MCF 10A (cell line): Measurements from ENCODE around the gene TECPR2. TPM values are rescaled to one million over a fixed set of nuclear protein-coding genes. Genes with fewer than 3 reads are reported as not detected.

Experiments used
- BruUV-seq: library from RNA; stranded (reverse); fragments of 400-500 nt; replicated peaks from 2 replicates; lab custom pipeline; 2021; lab: Mats Ljungman, UMichigan
- CTCF ChIA-PET: fragments of 300-600 bp; sonication (Branson Sonifier 250); formaldehyde crosslinking; extraction: SDS; loops from one replicate; lab custom pipeline; 2021; ENCODE audit warnings: antibody characterized with exemption, inconsistent platforms; lab: Yijun Ruan, JAX
- POLR2A ChIA-PET: fragments of 300-600, 350-650 bp; sonication (Branson Sonifier 250); formaldehyde crosslinking; extraction: SDS; loops from one replicate; lab custom pipeline; 2020; ENCODE audit warnings: antibody characterized with exemption, inconsistent platforms; lab: Yijun Ruan, JAX
- DNase-seq: peaks from one replicate; pipeline ENCODE4 v3.0.0-alpha.2; 2018; ENCODE audit not compliant: unreplicated experiment
- H3K27ac Mint-ChIP-seq: one replicate; pipeline ENCODE4 v1.8.0; 2022; ENCODE audit warnings: mild to moderate bottlenecking, low read depth, mixed read lengths; ENCODE audit not compliant: unreplicated experiment
- H3K27me3 Mint-ChIP-seq: one replicate; pipeline ENCODE4 v1.8.0; 2022; ENCODE audit warnings: mixed read lengths; ENCODE audit not compliant: insufficient read depth, unreplicated experiment
- H3K36me3 Mint-ChIP-seq: one replicate; pipeline ENCODE4 v1.8.0; 2022; ENCODE audit warnings: mild to moderate bottlenecking, moderate library complexity, mixed read lengths; ENCODE audit not compliant: insufficient read depth, unreplicated experiment
- H3K4me1 Mint-ChIP-seq: one replicate; pipeline ENCODE4 v1.8.0; 2022; ENCODE audit warnings: mixed read lengths; ENCODE audit not compliant: insufficient read depth, unreplicated experiment
- H3K4me3 Mint-ChIP-seq: one replicate; pipeline ENCODE4 v1.8.0; 2022; ENCODE audit warnings: mild to moderate bottlenecking, moderate library complexity, mixed read lengths; ENCODE audit not compliant: unreplicated experiment
- H3K9me3 Mint-ChIP-seq: one replicate; pipeline ENCODE4 v1.8.0; 2022; ENCODE audit warnings: mixed read lengths; ENCODE audit not compliant: unreplicated experiment
- intact Hi-C: fragments of 100-400 bp; cut with micrococcal nuclease; formaldehyde crosslinking; loops from 2 replicates; pipeline ENCODE4 v1.14.1; 2022
- total RNA-seq: library from RNA; stranded (reverse); gene quantifications from 2 replicates; pipeline ENCODE4 v1.2.3, GENCODE V29; 2022
- TF ChIP-seq, protein P1 (sequence below): fragments of 200-600 bp; IDR thresholded peaks from one replicate; pipeline ENCODE4 v1.8.0; 2022; ENCODE audit warnings: antibody characterized with exemption, mild to moderate bottlenecking; ENCODE audit not compliant: unreplicated experiment

TECPR2 gene
- total RNA-seq, 1 experiment from 2014 or later = 18.4 TPM

DNA sequence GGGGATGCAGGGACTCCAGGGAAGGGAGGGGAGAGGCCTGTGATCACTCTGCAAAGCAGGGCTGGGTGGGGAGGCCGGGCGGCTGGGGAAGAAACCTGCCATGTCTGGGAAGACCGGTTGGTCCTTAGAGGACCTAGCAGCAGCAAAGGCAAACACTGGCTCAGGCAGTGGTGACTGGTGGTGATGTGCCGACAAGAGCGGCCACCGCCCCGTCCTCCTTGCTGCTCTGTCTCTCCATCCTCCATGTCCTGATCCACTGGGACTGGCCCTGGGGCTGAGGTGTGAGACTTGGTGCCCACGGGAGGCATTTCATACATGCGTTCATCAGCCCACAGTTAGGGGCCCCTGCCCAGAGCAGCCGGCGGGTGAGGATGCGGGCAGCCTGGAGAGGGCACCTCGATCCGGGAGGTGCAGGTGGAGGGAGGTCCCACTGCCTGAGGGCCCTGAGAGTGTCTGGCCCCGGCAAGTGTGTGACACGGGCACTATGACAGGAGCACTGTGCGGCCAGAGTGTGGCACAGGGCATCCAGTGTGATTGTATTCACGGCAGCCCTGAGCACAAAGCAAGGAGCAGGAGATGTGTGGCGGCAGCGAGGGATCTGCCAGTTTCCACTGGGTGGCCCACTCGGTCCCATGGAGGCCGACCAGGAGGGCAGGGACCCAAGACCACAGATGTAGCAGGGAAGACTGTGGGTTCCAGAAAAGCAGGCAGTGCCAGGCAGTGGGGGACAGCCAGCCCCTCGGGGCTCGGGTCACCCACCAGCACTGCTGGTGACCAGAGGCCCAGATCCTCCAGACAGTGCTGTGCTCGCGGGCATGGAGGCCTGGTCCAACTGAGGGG, 133.0 kb downstream of the TECPR2 start:
- Mint-ChIP-seq H3K27ac (no peak overlapping the region), H3K4me3 (no peak overlapping the region), H3K4me1 (peaks cover 7% of the 10 kb centered on the region), H3K9me3 (no peaks in the 10 kb centered on the region), H3K36me3 (peaks cover 11% of the 10 kb centered on the region), H3K27me3 (no peaks in the 10 kb centered on the region)
- CTCF ChIA-PET = no interaction called here
- no TSS peak for BruUV-seq
- intact Hi-C loops = no loop called here
- POLR2A ChIA-PET = interaction anchor here (1.2 kb wide), 1 partner anchor 12 kb away, joined by 3 read pairs; no protein-coding TSS in a partner anchor
- no peak for DNase-seq
- TF ChIP-seq, protein P1, sequence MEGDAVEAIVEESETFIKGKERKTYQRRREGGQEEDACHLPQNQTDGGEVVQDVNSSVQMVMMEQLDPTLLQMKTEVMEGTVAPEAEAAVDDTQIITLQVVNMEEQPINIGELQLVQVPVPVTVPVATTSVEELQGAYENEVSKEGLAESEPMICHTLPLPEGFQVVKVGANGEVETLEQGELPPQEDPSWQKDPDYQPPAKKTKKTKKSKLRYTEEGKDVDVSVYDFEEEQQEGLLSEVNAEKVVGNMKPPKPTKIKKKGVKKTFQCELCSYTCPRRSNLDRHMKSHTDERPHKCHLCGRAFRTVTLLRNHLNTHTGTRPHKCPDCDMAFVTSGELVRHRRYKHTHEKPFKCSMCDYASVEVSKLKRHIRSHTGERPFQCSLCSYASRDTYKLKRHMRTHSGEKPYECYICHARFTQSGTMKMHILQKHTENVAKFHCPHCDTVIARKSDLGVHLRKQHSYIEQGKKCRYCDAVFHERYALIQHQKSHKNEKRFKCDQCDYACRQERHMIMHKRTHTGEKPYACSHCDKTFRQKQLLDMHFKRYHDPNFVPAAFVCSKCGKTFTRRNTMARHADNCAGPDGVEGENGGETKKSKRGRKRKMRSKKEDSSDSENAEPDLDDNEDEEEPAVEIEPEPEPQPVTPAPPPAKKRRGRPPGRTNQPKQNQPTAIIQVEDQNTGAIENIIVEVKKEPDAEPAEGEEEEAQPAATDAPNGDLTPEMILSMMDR = no peak

DNA sequence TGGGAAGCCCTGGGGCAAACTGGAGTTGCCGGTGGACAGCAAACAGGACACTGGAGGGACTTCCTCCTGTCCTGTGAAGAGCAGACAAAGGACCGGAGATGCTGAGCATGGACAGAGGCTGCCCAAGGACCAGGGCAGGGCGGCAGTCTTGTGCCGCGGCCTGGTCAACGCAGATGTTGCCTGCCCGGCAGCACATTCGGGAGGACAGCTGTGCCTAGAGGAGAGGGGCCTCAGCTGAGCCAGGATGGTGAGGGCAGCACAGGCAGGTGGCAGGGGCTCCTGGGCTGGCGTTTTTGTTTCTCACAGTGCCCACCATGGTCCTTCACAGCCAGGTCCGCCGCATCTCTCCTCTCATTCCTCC, 133.6 kb downstream of the TECPR2 start:
- Mint-ChIP-seq H3K27ac (peak overlapping the region; percentile 31), H3K4me1 (peaks cover 5% of the 10 kb centered on the region), H3K4me3 (no peak overlapping the region), H3K27me3 (no peaks in the 10 kb centered on the region), H3K9me3 (no peaks in the 10 kb centered on the region), H3K36me3 (peaks cover 11% of the 10 kb centered on the region)
- no peak for DNase-seq
- intact Hi-C loops = no loop called here
- TF ChIP-seq, protein P1 = no peak
- ChIA-PET POLR2A (no interaction called here), CTCF (interaction anchor here (0.6 kb wide), 1 partner anchor 8 kb away, joined by 4 read pairs; no protein-coding TSS in a partner anchor)
- no TSS peak for BruUV-seq

DNA sequence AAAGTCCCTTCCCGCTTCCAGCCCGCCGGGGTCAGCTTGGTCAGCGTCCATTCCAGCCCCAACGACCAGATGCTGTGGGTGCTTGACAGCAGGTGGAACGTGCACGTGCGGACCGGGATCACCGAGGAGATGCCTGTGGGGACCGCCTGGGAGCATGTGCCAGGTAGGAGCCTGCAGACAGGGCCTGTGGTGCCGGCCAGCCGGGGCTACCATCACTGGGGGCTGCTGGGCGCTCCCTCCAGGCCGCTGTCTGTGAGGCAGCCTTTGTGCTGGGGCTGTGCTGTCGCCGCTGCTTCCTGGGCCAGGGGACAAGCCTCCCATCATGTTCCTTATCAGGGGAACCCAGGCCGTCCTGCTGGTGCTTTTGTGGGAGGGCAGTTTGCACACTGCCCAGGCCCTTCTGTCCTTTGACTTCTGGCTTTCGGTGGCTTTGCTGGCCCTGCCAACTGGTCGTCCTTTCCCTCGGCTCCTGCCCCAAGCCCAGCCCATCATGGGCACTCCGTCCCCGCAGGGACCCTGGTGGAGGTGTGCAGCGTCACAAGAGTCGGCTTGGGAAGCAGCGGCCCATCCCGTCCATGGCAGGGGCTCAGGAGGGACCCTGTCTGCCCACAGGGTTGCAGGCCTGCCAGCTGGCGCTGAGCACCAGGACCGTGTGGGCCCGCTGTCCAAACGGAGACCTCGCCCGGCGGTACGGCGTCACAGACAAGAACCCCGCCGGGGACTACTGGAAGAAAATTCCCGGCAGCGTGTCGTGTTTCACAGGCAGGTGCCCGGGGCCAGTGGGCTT, 134.4 kb downstream of the TECPR2 start:
- no TSS peak for BruUV-seq

More for the DNA sequence above, 134.4 kb downstream of the TECPR2 start:
- Mint-ChIP-seq H3K27ac (peak overlapping the region; percentile 31), H3K9me3 (no peaks in the 10 kb centered on the region), H3K36me3 (peaks cover 16% of the 10 kb centered on the region), H3K4me1 (no peaks in the 10 kb centered on the region), H3K4me3 (no peak overlapping the region), H3K27me3 (no peaks in the 10 kb centered on the region)
- TF ChIP-seq, protein P1 = no peak
- DNase-seq = no peak
- intact Hi-C loops = no loop called here
- ChIA-PET POLR2A (no interaction called here), CTCF (interaction anchor here (0.6 to 1.1 kb wide), 3 partner anchors 9 to 22 kb away, joined by 3 to 4 read pairs (median 3); no protein-coding TSS in a partner anchor)
